EL (cell line): ENCODE data around the gene PARP1.
A peak's percentile ranks its signal among the peaks of the same experiment; 100 is the strongest.
"Not testable (repeated sequence)": the region's sequence is repeated elsewhere in the genome, so short reads cannot be mapped to it uniquely, and the experiment has no call there.

Experiments
- DNase-seq: peaks from one replicate; pipeline ENCODE4 v3.0.0-alpha.2; 2016

The PARP1 gene

DNA sequence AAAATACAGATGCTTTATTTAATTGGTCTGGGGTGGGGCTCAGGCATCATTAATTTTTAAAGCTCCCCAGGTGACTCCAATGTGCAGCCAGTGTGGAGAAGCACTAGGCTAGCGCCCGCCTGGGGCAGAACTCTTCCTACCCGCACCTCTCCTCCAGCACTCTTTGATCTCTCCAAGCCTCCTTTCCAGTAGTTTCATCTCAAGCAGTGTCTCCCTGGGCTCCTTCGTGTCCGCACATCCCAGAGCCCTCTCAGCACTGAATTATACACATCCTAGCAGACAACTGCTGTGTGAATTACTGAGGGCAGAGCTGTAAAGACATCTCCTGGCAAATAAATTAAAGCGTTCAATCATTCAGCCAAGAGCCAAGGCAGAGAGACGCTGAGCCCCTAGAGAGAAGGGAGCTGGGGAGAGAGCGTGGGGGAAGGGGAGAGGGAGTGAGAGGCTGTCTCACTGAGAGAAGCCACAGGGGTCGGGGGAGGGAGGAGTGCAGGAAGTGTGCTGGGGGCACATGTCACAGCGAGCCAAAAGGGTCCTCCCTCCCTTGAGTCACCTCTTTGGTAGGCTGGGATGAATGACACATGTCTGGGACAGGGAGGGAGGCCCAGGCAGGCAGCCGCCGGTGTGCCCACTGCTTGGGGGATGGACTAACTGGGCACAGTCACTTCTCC lies 21.0 kb upstream of the PARP1 start:
- DNase-seq, result peak; percentile 34

GRCh38 chr1:226428348-226428747 lies 20.5 kb upstream of the PARP1 start:
- no peak for DNase-seq

DNA sequence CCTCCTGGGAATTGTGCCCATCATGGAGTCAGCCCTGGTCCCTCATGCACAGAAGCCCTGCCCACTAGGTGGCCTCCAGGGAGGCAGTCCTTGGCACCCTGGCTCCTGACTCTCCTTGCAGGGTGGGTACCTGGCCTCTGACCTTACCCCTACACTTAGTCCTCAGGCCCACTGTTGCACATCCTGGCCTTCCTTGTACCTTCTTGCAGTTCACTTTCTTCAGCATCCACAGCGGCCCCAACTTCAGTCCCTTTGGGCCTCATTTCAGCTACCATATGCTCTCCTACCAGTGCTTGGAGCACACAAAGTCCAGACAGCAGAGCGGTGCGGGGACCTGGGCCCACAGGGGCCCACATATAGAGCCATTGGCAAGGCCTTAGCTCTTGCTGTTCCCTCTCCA lies 19.2 kb upstream of the PARP1 start:
- DNase-seq, result no peak

- DNase-seq, result not testable (repeated sequence)
Measured at GRCh38 chr1:226426395-226426794, 18.5 kb upstream of the PARP1 start.

DNA sequence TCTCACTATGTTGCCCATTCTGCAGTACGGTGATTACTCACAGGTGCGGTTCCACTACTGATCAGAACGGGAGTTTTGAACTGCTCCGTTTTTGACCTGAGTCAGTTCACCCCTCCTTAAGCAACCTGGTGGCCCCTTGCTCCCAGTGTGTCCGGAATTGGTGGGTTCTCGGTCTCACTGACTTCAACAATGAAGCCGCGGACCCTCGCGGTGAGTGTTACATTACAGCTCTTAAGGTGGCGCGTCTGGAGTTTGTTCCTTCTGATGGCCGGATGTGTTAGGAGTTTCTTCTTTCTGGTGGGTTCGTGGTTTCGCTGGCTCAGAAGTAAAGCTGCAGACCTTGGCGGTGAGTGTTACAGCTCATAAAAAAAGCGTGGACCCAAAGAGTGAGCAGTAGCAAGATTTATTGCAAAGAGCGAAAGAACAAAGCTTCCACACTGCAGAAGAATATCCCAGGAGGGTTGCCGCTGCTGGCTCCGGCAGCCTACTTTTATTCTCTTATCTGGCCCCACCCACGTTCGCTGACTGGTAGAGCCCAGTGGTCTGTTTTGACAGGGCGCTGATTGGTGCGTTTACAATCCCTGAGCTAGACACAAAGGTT lies 17.6 kb upstream of the PARP1 start:
- DNase-seq, result no peak

- DNase-seq, result no peak
Measured at GRCh38 chr1:226425004-226425378, 17.1 kb upstream of the PARP1 start.

- peak; percentile 31 for DNase-seq
Measured at GRCh38 chr1:226424221-226425003, 16.5 kb upstream of the PARP1 start.

- no peak for DNase-seq
Measured at GRCh38 chr1:226422478-226422877, 14.6 kb upstream of the PARP1 start.

- no peak for DNase-seq
Measured at GRCh38 chr1:226420897-226421296, 13.0 kb upstream of the PARP1 start.

- no peak for DNase-seq
Measured at GRCh38 chr1:226420328-226420727, 12.4 kb upstream of the PARP1 start.

GRCh38 chr1:226419284-226420029 lies 11.6 kb upstream of the PARP1 start:
- no peak for DNase-seq

GRCh38 chr1:226417830-226418546 lies 10.1 kb upstream of the PARP1 start:
- DNase-seq, result no peak

DNA sequence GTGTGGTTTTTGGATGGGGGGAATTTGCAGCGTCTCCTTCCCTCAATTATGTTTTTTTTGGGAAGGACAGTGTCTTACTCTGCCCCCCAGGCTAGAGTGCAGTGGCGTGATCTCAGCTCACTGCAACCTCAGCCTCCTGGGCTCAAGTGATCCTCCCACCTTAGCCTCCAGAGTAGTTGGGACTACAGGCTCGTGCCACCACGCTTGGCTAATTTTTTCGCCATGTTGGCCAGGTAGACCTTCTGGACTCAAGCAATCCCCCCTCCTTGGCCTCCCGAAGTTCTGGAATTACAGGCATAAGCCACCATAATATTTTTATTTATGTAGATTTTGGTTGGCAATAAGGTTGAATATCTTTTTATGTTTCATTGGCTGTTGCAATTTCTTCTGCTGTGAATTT lies 9.5 kb upstream of the PARP1 start:
- no peak for DNase-seq

DNA sequence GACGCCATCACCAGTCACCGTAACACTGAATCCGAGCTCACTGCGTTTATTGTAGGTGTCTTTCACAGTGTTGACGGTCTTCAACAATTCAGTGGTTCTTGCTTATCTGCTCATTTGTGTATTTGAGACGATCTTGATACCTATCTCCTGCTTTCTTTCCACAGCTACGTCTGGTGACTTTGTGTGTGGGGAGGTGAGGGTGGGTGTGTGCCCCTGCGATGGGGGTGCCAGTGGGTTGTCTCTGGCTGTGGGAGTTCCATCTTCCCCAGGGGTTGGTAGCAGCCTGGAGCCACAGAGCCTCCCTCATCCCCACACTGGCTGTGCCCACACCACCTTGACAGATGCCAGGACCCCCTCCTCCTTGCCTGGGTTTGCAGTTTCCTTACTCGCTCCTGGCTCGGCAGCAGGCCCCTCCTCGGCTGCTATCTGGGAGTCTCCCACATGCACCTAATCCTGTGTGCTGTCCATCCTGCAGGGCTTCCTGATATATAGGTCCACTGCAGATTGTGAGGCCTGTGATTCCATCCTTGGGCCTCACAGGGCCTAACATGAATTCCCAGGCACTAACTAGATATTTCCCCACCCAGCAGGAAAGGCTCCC lies 6.3 kb upstream of the PARP1 start:
- DNase-seq, result no peak

DNA sequence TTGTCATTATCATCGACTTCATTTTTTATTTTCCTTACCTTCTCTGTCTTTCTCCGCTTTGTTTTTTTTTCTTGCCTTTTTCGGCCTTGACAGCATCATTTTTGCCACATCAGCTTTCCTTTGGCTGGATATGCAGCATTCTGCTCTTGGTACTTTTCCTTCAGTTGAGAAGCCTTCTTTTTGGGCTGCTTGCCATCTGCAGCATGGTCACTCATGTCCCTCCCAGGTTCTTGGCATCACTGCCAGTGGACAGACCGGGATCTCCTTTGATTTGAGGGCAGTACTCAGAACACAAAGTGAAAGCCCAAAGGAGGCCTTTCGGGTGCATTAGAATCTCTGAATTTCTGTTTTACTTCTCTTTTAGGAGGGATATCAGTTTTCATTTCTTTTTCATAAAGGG lies 3.7 kb upstream of the PARP1 start:
- no peak for DNase-seq

DNA sequence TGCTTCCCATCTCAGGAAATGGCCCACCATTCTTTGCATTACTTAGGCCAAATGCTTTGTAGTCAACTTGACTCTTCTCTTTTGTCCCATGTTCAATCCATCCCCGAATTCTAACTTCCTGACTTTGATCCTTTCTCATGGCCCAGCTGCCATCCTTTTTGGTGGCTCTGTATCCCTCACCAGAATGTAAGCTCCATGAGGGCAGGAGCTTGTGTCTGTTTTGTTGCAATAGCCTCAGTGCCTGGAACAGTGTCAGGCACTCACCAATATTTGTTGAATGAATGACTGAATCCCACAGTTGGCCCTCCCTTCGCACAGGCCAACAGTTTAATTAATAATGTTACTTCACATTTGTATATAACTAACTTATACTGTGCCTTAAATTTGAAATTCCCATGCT lies 3.1 kb upstream of the PARP1 start:
- DNase-seq, result no peak

GRCh38 chr1:226409392-226409791 lies 1.5 kb upstream of the PARP1 start:
- DNase-seq, result no peak

- DNase-seq, result no peak
Measured at GRCh38 chr1:226408285-226409184, 642 bp upstream of the PARP1 start.

GRCh38 chr1:226407199-226407496 lies 745 bp downstream of the PARP1 start:
- no peak for DNase-seq

GRCh38 chr1:226406401-226406881 lies 1.5 kb downstream of the PARP1 start:
- DNase-seq, result peak; percentile 51

GRCh38 chr1:226405411-226405988 lies 2.4 kb downstream of the PARP1 start:
- DNase-seq, result no peak
